HepG2 (cell line): ENCODE results near the gene GSAP. TPM values are rescaled to one million over a fixed set of nuclear protein-coding genes. Genes with fewer than 3 reads are reported as not detected.

Experiments
- ATF7 ChIP-seq, 2 experiments: fragments of 450-650 bp in 1 of 2; sonication (generic) in 1 of 2; formaldehyde crosslinking in 1 of 2; IDR thresholded peaks; 2 replicates each; pipeline versions ENCODE4 v1.4.0 to v1.6.1; 2016 to 2020; ENCODE audit warnings: antibody characterized with exemption in 1 of 2, mild to moderate bottlenecking in 1 of 2, missing genetic modification reagents in 1 of 2
- EHMT2 ChIP-seq: fragments of 200-600 bp; sonication (generic); IDR thresholded peaks from 2 replicates; pipeline ENCODE4 v1.7.0; 2017; ENCODE audit warnings: antibody characterized with exemption, low read depth, low read length, borderline replicate concordance
- NPAS2 ChIP-seq: sonication (generic); formaldehyde crosslinking; IDR thresholded peaks from 2 replicates; pipeline ENCODE4 v1.8.0; 2022; ENCODE audit warnings: mild to moderate bottlenecking, missing genetic modification reagents, borderline replicate concordance
- NR2F2 ChIP-seq: IDR thresholded peaks from 2 replicates; pipeline ENCODE4 v1.6.1; 2012; ENCODE audit warnings: low read depth, inconsistent platforms, borderline replicate concordance
- ZC3H4 ChIP-seq: sonication (generic); formaldehyde crosslinking; IDR thresholded peaks from 2 replicates; pipeline ENCODE4 v1.4.0; 2020; ENCODE audit warnings: missing genetic modification reagents, borderline replicate concordance
- ZMYM4 ChIP-seq: sonication (generic); formaldehyde crosslinking; IDR thresholded peaks from 2 replicates; pipeline ENCODE4 v1.8.1; 2023; ENCODE audit warnings: mild to moderate bottlenecking, missing genetic modification reagents
- ZNF703 ChIP-seq: sonication (generic); formaldehyde crosslinking; IDR thresholded peaks from 2 replicates; pipeline ENCODE4 v1.5.1; 2020; ENCODE audit warnings: missing genetic modification reagents, mild to moderate bottlenecking, moderate library complexity, borderline replicate concordance
- ZNF839 ChIP-seq: sonication (generic); formaldehyde crosslinking; IDR thresholded peaks from 2 replicates; pipeline ENCODE4 v1.4.0; 2020; ENCODE audit warnings: missing genetic modification reagents, mild to moderate bottlenecking, borderline replicate concordance
- polyA plus RNA-seq, 8 experiments: library from polyadenylated mRNA; depleted of rRNA in 3 of 8; stranded (reverse) in 7 of 8; unstranded in 1 of 8; fragments of >200 nt; fragmentation: Illumina TruSeq in 4 of 8; extraction: Trizol in 4 of 8; gene quantifications; 2 replicates each; pipeline versions ENCODE4 v1.2.1 to v1.2.3, GENCODE V29; 2011 to 2016; ENCODE audit warnings: low read depth in 4 of 8, missing spikeins in 1 of 8, mixed read lengths in 1 of 8; ENCODE audit not compliant: insufficient read depth in 1 of 8
- total RNA-seq, 5 experiments: library from RNA; depleted of rRNA; stranded (reverse); fragments of >200 nt; fragmentation: Illumina TruSeq; extraction: Trizol; gene quantifications; 2 replicates each; pipeline ENCODE4 v1.2.3, GENCODE V29; 2016; ENCODE audit warnings: low read depth in 1 of 5
- TF ChIP-seq, protein P1 (sequence below), 2 experiments: IDR thresholded peaks; 2 replicates each; pipeline ENCODE4 v1.6.1; 2011 to 2012; ENCODE audit warnings: low read length in 2 of 2, borderline replicate concordance in 1 of 2, low read depth in 1 of 2, mild to moderate bottlenecking in 1 of 2, moderate library complexity in 1 of 2
- TF ChIP-seq, protein P2 (sequence below): sonication (generic); formaldehyde crosslinking; IDR thresholded peaks from 2 replicates; pipeline ENCODE4 v1.8.1; 2023; ENCODE audit warnings: mild to moderate bottlenecking, missing genetic modification reagents, borderline replicate concordance
- TF ChIP-seq, protein P3 (sequence below): sonication (generic); formaldehyde crosslinking; IDR thresholded peaks from 2 replicates; pipeline ENCODE4 v1.4.0; 2020; ENCODE audit warnings: missing genetic modification reagents, mild to moderate bottlenecking, borderline replicate concordance
- TF ChIP-seq, protein P4 (sequence below): sonication (generic); formaldehyde crosslinking; conservative IDR thresholded peaks from 2 replicates; pipeline ENCODE4 v1.8.0; 2022; ENCODE audit warnings: low read depth, missing genetic modification reagents
- TF ChIP-seq, protein P5 (sequence below): sonication (generic); formaldehyde crosslinking; IDR thresholded peaks from 2 replicates; pipeline ENCODE4 v1.4.0; 2020; ENCODE audit warnings: missing genetic modification reagents
- TF ChIP-seq, protein P6 (sequence below): sonication (generic); formaldehyde crosslinking; IDR thresholded peaks from 2 replicates; pipeline ENCODE4 v1.9.0; 2022; ENCODE audit warnings: missing genetic modification reagents, mild to moderate bottlenecking, borderline replicate concordance

The GSAP gene
- total and polyA plus RNA-seq, 2 of the 13 experiments (the other 11 are each of a cell fraction or from before 2014, with no cell fraction given), result 34.6 to 40.6 TPM

DNA sequence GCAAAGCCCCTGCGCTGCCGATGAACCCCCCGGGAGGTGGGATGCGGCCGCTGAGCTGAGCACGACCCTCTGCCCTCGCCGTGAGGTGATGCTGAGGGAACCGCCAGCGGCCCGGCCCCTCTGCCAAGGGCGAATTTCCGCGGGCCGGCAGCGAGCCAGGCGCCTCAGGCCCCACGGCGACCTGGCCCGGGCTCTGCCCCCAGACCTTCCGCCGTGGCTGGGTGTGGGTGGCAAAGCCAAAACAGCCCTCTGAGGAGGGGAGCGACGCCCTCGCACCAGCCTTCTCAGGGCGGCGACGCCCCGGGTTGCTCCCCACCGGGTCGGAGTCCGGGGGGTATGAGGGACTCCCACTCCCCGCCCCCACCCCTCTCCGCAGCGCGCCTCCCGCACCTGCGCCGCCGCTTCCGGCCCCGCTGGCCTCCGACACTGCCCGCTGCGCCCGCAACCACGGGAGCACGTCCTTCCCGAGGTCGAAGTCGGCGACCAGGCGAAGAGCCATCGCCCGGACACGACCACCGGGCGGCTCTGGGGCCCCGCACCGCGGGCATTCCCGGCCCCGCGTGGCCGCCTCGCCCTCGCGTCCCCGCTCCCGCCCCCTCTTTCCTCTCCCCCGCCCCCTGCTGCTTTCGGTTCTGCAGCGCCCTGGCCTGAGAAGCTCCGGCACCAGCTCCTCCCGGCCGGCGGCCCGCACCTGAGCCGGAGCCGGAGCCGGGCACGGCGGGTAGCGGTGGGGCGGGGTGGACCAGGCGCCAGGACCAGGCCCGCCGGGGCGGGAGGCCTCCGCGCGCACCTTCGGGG is at the start of gene GSAP (continued):
- TF ChIP-seq, protein P1, sequence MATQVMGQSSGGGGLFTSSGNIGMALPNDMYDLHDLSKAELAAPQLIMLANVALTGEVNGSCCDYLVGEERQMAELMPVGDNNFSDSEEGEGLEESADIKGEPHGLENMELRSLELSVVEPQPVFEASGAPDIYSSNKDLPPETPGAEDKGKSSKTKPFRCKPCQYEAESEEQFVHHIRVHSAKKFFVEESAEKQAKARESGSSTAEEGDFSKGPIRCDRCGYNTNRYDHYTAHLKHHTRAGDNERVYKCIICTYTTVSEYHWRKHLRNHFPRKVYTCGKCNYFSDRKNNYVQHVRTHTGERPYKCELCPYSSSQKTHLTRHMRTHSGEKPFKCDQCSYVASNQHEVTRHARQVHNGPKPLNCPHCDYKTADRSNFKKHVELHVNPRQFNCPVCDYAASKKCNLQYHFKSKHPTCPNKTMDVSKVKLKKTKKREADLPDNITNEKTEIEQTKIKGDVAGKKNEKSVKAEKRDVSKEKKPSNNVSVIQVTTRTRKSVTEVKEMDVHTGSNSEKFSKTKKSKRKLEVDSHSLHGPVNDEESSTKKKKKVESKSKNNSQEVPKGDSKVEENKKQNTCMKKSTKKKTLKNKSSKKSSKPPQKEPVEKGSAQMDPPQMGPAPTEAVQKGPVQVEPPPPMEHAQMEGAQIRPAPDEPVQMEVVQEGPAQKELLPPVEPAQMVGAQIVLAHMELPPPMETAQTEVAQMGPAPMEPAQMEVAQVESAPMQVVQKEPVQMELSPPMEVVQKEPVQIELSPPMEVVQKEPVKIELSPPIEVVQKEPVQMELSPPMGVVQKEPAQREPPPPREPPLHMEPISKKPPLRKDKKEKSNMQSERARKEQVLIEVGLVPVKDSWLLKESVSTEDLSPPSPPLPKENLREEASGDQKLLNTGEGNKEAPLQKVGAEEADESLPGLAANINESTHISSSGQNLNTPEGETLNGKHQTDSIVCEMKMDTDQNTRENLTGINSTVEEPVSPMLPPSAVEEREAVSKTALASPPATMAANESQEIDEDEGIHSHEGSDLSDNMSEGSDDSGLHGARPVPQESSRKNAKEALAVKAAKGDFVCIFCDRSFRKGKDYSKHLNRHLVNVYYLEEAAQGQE (IDR thresholded peaks at IDR 0.05; ENCODE audit: borderline replicate concordance in 1 of 2, low read depth in 1 of 2, low read length in 2 of 2), result peak in 1 of 2 experiments; percentile 22; a peak in 1 of 4 replicates
- TF ChIP-seq, protein P2, sequence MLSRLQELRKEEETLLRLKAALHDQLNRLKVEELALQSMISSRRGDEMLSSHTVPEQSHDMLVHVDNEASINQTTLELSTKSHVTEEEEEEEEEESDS, result no peak
- TF ChIP-seq, protein P3, sequence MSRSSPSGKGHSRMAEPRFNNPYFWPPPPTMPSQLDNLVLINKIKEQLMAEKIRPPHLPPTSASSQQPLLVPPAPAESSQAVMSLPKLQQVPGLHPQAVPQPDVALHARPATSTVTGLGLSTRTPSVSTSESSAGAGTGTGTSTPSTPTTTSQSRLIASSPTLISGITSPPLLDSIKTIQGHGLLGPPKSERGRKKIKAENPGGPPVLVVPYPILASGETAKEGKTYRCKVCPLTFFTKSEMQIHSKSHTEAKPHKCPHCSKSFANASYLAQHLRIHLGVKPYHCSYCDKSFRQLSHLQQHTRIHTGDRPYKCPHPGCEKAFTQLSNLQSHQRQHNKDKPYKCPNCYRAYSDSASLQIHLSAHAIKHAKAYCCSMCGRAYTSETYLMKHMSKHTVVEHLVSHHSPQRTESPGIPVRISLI, result no peak
- TF ChIP-seq EHMT2 (no peak), ZC3H4 (CRISPR knock-in tag) (no peak), ZNF703 (CRISPR knock-in tag) (no peak; the same call in 1 of the 2 replicates), ZNF839 (CRISPR knock-in tag) (no peak), NPAS2 (no peak), ATF7 (IDR thresholded peaks at IDR 0.05) (no peak), ATF7 (CRISPR knock-in tag; IDR thresholded peaks at IDR 0.05) (no peak), ZMYM4 (CRISPR knock-in tag) (peak; percentile 29; the same call in 1 of the 2 replicates), NR2F2 (no peak)
- TF ChIP-seq, protein P4, sequence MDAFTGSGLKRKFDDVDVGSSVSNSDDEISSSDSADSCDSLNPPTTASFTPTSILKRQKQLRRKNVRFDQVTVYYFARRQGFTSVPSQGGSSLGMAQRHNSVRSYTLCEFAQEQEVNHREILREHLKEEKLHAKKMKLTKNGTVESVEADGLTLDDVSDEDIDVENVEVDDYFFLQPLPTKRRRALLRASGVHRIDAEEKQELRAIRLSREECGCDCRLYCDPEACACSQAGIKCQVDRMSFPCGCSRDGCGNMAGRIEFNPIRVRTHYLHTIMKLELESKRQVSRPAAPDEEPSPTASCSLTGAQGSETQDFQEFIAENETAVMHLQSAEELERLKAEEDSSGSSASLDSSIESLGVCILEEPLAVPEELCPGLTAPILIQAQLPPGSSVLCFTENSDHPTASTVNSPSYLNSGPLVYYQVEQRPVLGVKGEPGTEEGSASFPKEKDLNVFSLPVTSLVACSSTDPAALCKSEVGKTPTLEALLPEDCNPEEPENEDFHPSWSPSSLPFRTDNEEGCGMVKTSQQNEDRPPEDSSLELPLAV (CRISPR knock-in tag), result no peak
- TF ChIP-seq, protein P5, sequence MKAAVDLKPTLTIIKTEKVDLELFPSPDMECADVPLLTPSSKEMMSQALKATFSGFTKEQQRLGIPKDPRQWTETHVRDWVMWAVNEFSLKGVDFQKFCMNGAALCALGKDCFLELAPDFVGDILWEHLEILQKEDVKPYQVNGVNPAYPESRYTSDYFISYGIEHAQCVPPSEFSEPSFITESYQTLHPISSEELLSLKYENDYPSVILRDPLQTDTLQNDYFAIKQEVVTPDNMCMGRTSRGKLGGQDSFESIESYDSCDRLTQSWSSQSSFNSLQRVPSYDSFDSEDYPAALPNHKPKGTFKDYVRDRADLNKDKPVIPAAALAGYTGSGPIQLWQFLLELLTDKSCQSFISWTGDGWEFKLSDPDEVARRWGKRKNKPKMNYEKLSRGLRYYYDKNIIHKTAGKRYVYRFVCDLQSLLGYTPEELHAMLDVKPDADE (CRISPR knock-in tag), result no peak
- TF ChIP-seq, protein P6, sequence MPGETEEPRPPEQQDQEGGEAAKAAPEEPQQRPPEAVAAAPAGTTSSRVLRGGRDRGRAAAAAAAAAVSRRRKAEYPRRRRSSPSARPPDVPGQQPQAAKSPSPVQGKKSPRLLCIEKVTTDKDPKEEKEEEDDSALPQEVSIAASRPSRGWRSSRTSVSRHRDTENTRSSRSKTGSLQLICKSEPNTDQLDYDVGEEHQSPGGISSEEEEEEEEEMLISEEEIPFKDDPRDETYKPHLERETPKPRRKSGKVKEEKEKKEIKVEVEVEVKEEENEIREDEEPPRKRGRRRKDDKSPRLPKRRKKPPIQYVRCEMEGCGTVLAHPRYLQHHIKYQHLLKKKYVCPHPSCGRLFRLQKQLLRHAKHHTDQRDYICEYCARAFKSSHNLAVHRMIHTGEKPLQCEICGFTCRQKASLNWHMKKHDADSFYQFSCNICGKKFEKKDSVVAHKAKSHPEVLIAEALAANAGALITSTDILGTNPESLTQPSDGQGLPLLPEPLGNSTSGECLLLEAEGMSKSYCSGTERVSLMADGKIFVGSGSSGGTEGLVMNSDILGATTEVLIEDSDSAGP (CRISPR knock-in tag), result peak; percentile 84
